Activated CD8-positive, alpha-beta memory T cell treated with anti-CD3 and anti-CD28 coated beads for 24 hours (primary cell): ENCODE results near the gene RAB34.
"Not testable (repeated sequence)": the region's sequence is repeated elsewhere in the genome, so short reads cannot be mapped to it uniquely, and the experiment has no call there.

Source experiments
- DNase-seq: peaks from one replicate; pipeline ENCODE4 v3.0.0-alpha.2; 2020

RAB34 gene

DNA sequence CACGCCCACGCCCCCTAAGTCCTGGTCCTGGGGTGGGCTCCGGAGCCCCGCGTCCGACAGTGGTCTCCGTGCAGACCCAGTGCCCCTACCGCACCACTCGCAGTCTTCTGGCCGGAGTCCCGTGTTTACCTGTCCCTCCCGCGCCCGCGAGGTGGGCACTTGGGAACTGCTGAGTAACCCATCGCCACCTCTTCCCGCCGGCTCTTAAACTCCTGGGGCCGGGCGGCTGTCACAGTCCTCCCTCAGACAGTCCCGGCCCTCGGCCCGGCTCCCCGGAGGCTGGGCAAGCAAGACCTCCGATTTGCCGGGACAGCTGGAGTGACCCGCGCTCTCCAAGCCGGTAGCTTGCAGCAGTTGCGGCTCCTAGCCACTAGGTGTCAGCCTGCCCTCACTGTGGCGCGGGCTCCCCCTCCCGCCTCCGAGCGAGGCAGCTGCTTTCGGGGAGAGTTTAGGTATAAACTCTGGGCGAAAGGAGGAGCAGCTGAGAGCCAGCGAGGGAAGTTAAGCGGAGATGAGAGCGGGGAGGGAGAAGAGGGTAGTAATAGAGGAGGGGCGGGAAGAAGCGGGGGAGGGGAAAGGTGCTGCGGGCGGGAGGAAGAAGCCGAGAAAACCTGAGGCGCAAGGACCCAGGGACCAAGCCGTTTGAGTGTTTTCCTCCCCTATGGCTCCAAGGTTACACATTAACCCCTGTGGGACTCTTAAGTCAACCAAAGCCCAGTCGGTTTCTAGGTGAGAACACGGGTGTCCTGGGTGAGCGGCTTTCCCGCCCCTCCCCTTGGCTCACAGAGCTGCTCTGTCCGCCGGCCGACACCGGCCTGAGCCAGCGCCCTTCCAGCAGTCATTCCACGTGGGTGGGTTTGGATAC, 9.2 kb upstream of the RAB34 start:
- peak; percentile 98 for DNase-seq

DNA sequence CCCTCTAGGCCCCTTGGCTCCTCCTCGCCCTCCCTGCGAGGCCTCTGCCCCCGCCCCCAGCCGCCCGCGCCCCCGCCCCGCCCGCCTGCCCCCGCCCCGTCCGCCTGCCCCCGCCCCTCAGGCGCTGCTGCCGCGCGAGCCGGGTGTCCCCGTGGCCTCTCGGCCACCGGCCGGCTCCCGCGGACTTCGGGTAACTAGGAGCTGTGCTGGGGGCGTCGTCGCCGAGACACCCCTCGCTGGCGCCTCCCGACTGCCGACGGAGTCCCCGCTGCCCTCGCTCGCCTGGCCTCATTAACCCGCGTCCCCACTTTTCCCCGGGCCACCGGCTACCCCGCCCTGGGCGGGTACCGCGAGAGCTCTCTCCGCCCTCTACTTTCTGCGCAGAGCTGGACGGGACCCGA, 8.6 kb upstream of the RAB34 start, which contains the start of gene TLCD1:
TLCD1 (minus strand) TSS at position 8 of the 401 bp plus-strand sequence. CDS start 136 bp downstream, outside the sequence.
- no peak for DNase-seq

DNA sequence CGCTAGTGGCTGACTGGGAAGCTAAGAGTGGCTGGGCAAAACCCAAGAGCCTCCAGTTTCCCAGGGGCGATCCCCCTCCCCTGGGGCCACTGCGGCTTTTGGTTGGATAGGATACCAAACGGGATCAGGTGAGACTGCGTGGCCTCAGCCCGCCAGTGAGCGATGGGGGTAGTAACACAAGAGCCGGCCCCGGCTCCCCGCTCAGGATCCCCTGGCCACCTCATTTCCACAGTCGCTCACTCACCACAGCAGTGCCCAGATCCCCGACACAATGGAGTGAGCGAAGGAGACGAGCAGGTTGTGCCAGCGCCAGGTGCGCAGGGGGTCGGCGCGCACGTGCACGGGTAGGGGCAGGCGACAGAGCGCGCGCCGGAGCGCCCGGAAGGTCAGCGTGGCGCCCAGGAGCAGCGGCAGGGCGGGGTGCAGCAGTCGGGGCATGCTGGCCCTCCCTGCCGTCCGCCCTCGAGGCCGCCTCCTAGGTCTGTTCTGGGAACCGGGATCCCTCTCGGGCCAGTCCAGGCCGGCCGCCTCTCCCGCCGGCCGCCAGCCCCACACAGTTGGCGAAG, 8.1 kb upstream of the RAB34 start:
- DNase-seq: peak; percentile 94

DNA sequence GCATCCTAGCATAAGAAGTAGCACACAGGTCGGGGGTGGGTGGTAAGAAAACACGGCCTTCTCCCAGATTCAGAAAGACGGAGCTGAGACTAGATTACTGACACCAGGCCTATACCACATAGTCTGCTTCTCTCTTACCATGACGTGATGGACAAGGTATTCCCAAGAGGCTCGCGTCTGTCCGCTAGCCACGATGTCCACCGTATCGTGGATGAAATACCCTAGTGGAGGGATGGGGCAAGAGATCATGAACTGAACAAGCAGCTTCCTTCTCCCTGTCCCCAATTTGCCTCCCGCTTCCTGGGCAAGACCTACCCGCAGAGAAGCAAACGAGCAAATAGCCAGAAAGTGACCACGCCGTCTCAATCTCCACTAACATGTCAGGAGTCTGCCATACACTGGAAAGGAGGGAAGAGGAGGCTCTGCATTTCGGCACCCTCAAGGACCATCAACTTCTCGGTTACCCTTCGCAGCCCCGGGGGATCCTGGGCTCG, 7.5 kb upstream of the RAB34 start:
- DNase-seq: no peak

DNA sequence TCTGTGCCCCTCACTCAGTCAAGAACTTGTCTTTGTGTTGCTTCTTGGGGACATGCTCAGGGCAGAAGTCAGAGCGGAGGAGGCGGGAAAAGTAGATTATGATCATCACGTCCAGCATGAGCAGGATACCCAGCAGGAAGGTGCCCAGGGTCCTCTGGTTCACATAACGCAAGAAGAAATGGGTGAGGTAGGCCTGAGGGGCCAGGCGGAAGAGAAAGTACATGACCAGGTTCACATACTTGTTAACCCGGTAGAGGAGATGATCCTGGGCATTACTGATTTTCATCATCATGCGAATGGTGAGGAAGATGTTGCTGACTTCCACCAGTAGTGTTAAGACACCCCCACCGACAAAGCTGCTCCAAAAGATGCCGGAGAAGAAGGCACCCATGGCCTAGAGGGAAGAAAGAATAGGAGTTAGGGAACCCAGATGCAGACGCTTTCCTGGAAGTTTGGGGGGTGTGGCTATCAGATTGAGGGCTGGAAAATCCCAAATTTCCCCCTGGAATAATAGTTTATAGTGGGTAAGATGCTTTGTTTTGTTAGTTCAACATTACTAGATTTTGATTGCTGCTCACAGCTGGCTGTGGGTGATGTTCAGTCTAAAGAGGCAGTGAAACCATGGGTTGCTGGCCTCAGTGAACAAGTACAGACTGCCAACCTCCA, 7.0 kb upstream of the RAB34 start:
- DNase-seq: peak; percentile 73

DNA sequence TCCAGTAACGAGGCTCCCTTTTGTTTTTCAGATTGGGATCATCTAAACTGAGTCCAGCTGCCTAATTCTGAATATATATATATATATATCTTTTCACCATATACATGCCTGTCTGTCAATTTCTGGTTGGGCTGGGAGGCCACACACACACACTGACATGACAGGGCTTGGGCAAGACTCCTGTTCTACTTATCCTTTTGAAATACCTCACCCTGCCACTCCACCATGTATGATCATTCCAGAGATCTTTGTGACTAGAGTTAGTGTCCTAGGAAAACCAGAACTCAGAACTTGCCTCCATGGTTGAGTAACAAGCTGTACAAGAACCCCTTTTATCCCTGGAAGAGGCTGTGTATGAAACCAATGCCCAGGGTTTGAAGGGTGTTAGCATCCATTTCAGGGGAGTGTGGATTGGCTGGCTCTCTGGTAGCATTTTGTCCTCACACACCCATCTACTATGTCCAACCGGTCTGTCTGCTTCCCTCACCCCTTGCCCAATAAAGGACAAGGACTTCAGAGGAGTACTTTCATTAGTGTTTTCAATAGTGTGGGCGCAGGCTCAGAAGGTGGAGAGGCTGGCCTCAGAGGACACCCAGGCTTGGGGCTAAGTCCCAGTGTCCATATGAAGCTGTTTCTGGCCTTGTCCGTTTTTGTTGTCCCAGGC, 6.3 kb upstream of the RAB34 start:
- DNase-seq: not testable (repeated sequence)

DNA sequence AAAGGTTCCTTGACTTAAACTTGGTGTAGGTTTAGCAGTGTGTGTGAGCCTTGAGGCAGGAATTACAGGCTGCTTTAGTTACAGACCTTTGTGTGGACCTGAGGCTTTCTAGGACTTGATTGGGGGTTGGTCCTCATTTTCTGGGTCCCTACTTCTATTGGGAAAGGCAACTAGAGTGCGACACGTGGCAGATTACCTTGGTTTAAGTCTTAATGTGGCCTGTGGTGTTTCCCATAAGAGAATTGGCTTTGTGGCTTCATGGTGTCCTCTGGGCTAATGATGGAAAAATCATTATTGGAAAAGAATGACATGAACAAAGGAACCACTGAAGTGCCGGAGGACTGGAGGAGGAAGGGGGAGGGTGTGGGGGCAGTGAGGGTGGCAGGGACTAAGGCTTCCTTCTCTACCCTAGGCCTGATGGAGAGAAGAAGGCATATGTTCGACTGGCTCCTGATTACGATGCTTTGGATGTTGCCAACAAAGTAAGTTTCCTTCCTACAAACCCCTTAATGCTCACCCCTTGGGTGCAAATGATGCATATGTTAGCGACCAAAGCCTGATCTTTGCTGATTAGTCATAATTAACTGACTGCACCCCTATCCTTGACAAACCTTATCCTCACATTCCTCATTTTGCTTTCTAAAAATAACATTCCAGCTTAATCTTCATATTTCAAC, 5.6 kb upstream of the RAB34 start:
- DNase-seq: no peak

DNA sequence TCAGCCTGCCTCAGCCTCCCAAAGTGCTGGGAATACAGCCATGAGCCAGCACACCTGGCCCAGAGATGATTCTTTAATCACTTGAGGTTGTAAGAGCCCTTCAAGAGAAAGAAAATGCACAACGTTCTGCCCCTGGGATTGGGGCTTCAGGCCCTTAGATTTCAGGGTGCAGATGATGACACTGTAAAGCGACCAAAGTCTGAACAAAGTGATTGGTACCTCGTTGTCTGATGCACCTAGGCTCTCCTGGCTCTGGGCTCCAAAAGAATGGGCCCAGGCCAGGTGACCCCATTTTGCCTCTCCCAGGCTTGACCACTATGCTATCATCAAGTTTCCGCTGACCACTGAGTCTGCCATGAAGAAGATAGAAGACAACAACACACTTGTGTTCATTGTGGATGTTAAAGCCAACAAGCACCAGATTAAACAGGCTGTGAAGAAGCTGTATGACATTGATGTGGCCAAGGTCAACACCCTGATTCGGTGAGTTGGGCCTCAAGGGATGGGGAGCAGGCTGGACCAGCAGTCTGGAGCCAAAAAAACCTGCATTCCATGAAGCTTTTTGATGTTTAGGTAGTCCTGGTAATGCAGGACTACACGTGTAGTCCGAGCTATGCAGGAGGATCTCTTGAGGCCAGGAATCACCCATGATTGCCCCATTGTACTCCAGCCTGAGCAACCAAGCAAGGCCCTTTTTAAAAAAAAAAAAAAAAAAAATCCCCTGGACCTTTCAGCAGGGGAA, 4.9 kb upstream of the RAB34 start:
- DNase-seq: no peak

DNA sequence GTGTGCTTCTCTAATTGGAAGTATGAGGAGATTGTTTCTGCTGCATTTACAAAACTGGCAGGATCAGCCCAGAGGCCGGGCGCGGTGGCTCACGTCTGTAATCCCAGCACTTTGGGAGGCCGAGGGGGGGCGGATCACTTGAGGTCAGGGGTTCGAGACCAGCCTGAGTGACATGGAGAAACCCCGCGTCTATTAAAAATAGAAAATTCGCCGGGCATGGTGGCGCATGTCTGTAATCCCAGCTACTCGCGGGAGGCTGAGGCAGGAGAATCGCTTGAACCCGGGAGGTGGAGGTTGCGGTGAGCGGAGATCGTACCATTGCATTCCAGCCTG, 3.3 kb upstream of the RAB34 start:
- peak; percentile 71 for DNase-seq

DNA sequence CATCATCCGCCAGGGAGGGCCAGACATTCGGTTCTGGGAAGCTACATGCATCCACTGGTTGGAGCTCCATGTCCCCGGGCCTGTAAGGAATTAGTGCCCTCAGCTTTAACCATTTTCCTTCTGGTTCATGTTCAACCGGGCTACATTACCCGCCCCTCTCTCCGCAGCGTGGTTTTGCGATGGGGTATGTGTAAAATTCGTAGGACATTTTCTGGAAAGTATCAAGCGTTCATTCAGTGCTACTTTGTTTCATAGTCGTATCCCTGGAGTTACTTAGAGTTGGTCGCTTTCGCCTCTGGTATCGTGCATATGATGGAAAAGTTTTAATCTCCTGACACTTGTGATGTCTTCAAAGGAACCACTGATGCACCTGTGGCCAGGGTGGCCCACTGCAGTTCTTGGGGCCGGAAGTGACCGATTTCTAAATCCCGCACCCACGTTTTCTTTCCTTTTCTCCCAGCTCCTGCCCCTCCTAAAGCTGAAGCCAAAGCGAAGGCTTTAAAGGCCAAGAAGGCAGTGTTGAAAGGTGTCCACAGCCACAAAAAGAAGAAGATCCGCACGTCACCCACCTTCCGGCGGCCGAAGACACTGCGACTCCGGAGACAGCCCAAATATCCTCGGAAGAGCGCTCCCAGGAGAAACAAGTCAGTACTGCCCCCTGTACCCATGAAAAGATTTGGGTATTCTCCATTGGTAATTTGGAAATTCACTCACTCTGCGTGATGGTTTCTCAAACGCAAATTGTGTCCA, 2.8 kb upstream of the RAB34 start:
- no peak for DNase-seq

DNA sequence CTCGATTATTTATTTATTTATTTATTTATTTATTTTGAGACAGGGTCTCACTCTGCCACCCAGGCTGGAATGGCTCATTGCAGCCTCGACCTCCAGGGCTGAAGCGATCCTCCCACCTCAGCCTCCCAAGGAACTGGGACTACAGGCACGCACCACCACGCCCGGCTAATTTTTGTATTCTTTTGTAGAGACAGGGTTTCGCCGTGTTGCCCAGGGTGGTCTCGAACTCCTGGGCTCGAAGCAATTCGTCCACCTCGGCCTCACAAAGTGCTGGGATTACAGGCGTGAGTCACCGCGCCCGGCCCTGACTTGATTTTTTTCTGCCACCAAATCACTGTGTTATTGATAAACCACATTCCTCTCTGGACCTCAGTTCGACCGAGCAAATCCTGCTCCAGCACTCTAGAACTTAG, 1.4 kb upstream of the RAB34 start:
- DNase-seq: no peak

DNA sequence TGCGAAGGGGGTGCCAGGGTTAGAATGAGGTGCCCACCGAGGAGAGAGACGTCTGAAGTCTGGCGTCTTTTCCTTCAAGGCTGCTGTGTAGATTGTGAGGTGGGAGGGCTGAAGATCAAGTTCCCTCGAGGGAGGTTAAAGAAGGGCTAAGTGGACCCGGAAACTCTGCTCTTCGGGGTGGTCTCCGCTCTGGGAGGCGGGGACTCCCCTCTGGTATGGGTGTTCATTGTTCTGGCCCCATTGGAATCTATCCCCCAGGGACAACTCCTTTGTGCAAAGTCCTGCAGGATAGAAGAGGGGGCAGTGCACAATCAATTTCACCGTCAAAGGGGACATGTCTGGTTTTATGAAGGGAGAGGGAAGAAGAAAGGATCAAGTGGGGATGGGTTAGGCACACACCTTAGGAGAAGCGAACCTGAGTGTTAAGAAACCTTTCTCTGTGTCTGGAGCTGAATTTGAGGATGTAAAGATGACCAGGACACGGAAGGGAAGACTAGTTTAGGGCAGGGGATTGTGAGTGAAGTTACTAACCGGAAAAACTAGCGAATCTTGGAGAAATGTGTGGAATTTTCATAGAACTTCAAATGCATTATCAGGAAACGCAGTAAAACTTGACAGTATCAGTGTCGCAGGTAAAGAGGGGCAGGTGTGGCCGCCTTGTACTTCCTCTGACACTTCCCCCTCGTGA, 809 bp upstream of the RAB34 start:
- no peak for DNase-seq

DNA sequence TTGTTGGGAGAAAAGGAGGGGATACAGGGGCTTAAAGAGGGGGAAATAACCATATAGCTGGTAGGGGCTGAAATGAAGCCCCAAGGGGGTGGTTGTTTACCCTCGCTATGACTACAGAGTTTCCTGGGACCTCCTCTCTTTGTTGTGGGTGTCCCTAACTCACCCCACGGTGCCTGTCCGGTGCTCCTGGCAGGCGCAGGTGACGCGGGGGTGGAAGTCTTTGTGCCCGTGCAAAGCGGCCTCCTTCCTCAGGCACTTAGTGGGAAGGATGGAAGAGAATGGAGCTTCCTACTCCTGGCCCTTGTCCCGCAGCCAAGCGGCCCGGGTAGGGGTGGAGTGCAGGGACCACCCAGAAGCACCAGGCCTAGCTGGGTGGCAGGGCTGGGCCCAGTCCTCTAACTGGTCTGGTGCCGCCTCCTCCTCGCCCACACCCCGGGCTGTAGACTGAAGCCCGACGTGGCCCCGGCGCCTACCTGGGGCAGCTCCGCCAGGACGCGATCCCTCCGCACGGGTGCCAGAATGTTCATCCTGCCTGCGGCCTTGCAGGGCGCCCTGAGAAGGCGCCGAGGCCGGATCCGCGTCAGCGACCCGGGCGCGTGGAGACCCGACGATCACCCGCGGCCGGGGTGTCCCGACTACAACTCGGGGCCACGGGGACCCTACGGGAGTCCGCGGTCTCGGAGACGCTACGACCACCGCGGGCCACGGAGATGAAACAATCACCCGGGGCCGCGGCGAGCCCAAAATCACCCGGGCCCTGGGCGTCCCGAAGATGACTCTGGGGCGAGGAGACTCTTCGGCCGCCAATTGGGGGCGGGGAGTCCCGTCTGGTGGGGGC, 709 bp downstream of the RAB34 start:
- no peak for DNase-seq

DNA sequence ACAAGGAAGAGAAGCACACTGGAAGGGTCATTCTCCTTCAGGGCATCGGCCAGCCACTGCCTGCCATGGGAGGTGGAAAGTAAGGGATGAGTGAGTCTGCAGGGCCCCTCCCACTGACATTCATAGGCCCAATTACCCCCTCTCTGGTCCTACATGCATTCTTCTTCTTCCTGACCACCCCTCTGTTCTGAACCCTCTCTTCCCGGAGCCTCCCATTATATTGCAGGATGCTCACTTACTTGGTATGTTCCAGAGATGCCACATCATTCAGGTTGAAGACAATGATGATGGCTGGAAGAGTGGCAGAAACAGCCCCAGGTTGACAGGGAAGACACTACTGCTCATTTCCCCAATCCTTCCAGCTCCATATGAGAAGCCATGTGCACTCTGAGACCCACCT, 2.5 kb downstream of the RAB34 start:
- no peak for DNase-seq

DNA sequence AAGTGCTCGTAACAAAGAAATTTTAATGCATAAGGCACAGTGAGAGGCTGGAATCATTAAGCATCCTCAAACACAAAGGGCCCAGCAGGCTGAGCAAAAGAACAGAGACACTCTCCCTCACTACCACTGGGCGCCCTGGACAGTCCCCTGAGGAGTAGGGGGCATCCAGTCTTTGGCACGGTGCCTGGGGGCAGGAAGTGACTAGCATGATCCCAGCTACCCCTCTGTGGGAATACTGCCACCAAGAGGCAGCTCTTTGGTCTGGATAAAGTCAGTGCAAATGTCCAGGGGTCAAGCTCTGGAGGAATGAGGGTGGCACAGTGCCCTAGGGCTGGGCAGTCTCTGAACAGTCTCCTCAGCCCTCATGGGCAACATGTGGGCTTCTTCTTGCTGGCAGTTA, 3.4 kb downstream of the RAB34 start:
- no peak for DNase-seq

DNA sequence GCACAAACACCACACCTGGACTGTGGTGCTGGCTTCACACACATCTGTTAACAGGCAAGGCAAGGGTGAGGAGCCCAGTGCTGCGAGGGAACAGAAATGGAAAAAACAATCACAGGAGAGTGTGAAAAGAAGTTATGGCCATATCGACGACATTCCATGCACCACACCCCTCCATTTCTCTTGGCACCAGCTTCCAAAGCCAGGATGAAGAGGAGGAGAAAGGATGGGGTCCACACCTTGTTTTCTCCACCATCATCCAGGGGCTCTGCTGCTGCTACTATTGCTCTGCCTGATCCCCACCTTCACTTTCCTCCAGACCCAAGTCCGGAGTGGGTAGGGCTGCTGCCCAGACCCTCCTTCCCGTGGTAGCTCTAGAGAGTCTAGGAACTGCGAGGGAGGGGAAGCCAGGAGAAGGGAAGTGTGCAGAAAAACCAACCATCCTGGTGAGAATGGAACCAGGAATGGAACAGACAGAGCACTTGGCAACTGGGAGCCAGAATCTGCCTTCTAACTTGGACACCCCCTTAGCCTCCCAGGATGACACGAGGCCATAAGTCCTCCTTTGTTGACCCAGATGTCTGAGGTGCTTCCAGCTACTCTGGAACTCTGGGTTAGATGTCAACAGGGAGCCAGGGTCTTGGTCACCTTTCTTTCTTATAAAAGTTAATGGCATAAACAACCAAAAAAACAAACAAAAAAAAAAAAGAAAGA, 4.8 kb downstream of the RAB34 start:
- no peak for DNase-seq

DNA sequence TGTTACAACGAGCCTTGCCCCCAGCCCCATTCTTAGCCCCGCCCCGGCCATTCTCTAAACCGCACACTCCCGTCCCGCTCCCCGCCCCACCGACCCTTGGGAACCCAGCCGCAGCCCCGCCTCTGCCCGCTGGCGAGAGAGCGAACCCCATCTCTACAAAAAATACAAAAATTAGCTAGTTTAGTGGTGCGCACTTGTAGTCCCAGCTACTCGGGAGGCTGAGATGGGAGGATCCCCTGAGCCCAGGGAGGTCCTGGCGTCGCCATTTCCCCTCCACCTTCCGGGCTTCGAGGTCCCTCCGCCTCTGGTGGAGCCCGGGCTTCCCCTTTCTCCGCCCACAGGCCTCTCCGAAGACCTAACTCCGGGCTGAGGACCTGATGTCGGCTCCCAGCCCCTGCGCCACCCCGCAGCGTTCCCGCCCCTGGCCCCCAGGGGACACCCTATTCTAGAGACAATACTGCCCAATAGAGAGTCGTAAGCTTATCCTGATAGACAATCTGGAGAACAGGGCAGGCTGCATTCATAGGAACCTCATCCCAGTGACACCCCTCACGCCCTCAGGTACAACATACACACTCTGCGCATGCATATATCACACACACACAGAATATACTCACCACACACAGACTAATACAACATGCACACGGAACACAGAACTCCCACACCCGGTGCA, 5.5 kb downstream of the RAB34 start:
- DNase-seq: peak; percentile 84

DNA sequence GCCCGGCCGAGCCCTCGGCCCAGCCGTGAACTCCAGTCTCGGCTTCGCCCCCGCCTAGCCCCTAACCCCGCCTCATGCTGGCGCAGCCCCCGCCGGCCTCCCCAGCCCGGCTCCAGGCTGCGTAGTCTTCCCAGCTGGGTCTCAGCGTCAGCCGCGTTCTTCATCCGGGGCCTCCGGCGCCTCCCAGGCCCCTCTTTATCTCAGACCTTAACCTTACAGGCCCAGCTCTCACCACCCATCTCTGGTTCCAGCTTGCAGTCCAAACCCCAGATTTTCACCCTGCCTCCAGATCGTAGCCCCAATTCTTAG, 6.0 kb downstream of the RAB34 start, which contains the start of gene PROCA1:
PROCA1 (minus strand) TSS at position 166 of the 309 bp plus-strand sequence. CDS start 228 bp downstream, outside the sequence.
- no peak for DNase-seq
